GM18505 (cell line): ENCODE results near the gene AHCTF1.

Experiments used
- ATAC-seq: cut with Tn5 transposase; IDR thresholded peaks from one replicate; pipeline ENCODE4 v1.9.1; 2021; ENCODE audit not compliant: unreplicated experiment
- POLR2A ChIP-seq: IDR thresholded peaks from 4 replicates; pipeline ENCODE4 v1.6.1; 2011; ENCODE audit warnings: borderline replicate concordance; ENCODE audit not compliant: insufficient read depth, insufficient read length; ENCODE audit errors: extremely low read depth

Gene AHCTF1

DNA sequence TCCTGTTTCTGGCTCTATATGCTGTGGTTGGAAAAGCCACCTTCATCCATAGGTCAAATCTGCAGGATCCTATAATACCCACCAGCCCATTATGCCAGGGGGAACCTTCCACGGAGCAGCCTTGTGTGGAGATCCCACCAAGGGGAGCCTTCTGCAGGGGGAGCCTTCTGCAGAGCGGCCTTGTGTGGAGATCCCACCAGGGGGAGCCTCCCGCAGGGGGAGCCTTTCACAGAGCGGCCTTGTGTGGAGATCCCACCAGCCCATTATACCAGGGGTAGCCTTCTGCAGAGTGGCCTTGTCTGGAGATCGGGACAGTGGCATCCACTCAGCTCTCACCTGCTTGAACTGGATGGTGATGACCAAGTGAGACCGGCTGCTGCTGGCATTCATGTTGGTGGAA lies 122.3 kb downstream of the AHCTF1 start:
- no peak for TF ChIP-seq POLR2A
- ATAC-seq: no peak

DNA sequence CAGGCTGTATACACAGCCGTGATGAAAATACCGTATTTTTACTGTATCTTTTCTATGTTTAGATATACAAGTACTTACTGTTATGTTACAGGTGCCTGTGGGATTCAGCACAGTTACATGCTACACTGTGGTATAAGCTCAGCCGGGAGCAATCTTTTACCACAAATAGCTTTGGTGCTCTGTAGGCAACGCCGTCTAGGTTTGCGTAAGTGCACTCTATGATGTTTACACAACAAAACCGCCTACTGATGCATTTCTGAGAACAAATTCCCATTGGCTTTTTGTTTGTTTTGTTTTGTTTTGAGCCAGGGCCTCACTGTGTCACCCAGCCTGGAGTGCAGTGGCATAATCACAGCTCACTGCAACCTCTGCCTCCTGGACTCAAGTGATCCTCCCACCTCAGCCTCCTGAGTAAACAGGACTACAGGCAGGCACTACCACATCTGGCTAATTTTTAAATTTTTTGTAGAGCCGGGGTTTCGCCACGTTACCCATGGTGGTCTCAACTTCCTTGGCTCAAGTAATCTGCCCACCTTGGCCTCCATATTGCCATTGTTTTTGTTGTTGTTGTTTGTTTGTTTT lies 126.5 kb downstream of the AHCTF1 start:
- ATAC-seq: no peak
- no peak for TF ChIP-seq POLR2A

DNA sequence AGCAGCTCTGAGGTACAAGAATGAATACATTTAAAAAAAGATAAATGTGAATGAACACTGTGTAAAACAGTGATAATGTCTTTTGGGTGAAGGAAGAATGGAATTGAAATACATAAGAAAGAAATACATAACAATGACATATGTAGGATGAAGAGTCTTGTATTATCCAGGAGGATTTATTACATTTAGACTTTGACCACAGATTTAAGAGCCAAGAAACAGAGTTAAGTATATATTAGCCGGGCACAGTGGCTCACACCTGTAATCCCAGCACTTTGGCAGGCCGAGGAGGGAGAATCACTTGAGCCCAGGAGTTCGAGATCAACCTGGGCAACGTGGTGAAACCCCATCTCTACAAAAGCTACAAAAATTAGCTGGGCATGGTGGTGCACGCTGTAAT lies 127.9 kb downstream of the AHCTF1 start:
- no peak for TF ChIP-seq POLR2A

GRCh38 chr1:246803373-246803772 lies 128.4 kb downstream of the AHCTF1 start:
- no peak for ATAC-seq

More for the DNA sequence above, 127.9 kb downstream of the AHCTF1 start:
- no peak for ATAC-seq

DNA sequence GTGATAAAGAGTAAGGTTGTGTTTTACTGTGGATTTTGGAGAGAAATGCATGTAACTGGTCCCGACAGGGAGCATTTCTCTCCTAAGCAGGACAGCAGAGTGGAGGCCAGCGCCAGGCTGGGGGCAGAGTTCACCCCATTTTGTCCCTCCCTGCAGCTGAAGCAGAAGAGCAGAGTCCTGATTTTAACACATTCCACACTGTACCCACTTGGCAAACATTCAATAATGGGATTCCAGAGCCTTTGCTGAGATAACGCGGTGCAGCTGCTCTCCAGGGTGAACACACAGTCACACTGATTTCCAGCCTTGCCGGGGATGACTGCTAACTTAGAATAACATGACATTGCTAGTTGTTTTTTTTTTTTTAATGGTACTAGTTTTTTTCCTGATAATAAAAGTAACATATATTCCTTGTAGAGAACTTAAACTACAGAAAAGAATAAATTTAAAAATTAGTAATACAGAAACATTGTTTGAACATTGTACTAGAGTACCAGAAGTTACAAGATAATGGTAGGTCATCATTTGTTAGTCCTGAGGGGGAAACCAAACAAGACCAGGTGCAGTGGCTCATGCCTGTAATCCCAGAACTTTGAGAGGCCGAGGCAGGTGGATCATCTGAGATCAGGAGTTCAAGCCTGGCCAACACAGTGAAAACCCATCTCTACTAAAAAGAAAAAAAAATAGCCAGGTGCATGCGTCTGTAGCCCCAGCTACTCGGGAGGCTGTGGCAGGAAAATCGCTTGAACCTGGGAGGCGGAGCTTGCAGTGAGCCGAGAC lies 130.3 kb downstream of the AHCTF1 start:
- no peak for ATAC-seq
- TF ChIP-seq POLR2A: no peak

More at GRCh38 chr1:246803373-246803772, 128.4 kb downstream of the AHCTF1 start:
- TF ChIP-seq POLR2A: no peak

GRCh38 chr1:246800756-246801155 lies 131.0 kb downstream of the AHCTF1 start:
- no peak for TF ChIP-seq POLR2A
- ATAC-seq: no peak

DNA sequence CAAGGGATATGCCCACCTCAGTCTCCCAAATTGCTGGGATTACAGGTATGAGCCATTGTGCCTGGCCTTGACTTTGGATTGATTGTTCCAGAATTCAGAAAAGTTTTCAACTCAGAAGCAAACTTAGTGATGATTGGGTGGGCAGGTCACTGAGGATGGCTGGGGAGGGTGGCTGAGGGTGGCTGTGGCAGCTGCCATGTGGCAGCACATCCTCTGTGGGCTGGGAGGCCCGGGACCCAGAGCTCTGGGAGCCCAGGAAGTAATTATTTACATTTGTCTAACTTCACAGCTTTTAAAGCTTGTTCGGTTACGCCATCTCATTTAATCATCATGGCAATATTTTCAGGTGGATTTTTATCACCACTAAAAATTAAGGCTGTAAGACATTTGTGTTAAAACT lies 131.4 kb downstream of the AHCTF1 start:
- no peak for ATAC-seq
- no peak for TF ChIP-seq POLR2A

GRCh38 chr1:246798606-246799496 lies 132.9 kb downstream of the AHCTF1 start:
- no peak for ATAC-seq

GRCh38 chr1:246798107-246798506 lies 133.6 kb downstream of the AHCTF1 start:
- ATAC-seq: no peak
- no peak for TF ChIP-seq POLR2A

More at GRCh38 chr1:246798606-246799496, 132.9 kb downstream of the AHCTF1 start:
- no peak for TF ChIP-seq POLR2A

DNA sequence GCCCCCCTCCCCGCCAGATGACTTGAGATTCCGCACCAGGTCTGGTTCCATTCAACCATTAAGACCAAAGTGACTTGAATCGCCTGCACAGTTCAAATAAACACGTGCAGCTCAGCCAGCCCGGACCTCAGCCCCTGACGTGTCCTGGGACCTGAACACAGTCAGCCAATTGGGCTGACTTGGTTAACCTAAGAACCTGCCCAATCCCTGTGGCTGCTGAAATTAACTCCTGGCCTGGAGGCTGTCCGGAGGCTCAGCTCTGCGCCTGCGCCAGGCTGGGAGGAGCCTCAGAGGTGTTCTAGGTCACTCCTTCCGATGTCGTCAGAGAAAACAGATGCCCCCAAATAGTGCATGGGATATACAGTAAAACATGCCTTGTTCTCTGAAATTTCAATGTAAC lies 134.2 kb downstream of the AHCTF1 start:
- TF ChIP-seq POLR2A: no peak
- ATAC-seq: no peak

DNA sequence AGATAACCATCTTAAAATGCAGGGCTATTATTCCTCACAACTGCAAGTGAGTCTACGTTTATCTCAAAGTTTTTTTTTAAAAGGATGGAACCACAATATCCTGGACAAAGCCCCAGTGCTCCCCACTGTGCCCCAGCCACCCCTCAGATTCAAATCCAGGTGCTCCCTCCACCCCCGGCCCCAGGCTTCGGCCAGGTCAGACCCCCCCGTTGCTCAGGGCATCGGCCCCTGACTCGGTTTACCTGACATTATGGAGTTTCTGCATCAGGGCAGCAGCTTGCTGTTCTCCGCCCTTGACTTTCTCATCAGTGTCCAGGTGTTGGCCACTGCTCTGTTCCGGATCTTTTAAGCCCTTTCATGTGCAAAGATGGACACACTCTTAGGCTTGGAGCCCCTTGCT lies 134.6 kb downstream of the AHCTF1 start:
- no peak for ATAC-seq
- TF ChIP-seq POLR2A: no peak

DNA sequence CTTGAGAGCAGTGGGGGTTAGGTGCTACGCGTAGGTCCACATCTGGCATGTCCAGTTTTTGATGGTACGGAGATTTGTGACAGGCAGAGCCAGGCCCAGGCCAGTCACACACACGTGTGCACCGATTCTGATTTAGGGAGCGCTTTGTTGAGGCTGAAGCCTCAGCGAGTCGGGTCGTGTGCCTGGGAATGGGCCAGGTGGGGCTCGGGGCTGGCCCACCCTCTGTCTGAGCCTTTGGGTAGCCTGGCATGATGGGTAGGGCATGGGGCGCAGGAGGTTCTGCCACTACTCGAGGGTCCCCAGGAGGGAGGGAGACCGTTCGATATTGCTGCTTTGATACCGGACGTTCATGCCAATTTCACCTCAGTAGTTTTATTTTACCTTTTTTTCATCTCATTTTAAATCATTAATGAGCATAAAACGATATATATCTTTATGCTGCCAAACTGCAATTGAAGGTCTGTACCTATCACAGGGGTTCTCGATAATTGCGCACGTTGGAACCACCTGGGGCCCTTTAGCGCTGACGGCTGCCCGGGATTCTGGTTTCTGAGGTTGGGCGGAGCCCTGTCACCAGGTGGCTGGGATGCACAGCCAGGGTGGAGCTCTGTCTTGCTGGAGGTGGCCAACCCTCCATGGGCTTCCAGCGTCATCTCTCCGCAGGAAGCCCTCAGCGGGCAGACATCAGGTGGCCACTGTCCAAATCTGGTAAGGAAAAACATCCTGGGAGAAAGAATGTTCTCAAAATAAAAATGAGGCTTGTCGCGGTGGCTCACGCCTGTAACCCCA lies 135.6 kb downstream of the AHCTF1 start:
- no peak for TF ChIP-seq POLR2A
- ATAC-seq: no peak
